Thymus (tissue), 11 donors: Measurements from ENCODE around the gene HNRNPH1. TPM values are rescaled to one million over a fixed set of nuclear protein-coding genes. Genes with fewer than 3 reads are reported as not detected.

ENCODE experiments used
- DNase-seq, 9 donors: peaks; one replicate each; pipeline ENCODE4 v3.0.0-alpha.2; 2013; ENCODE audit warnings: low spot score in 9 of 9, low read depth in 6 of 9, missing footprints in 1 of 9
- H3K27ac ChIP-seq, 2 donors: one replicate each; pipeline ENCODE4 v1.5.1; 2013; ENCODE audit warnings: control low read depth in 1 of 2, low read depth in 1 of 2, low read length in 1 of 2, mild to moderate bottlenecking in 1 of 2, moderate library complexity in 1 of 2
- H3K27me3 ChIP-seq, 2 donors: one replicate each; pipeline ENCODE4 v1.5.1; 2013; ENCODE audit warnings: low read length in 1 of 2; ENCODE audit not compliant: control insufficient read depth in 2 of 2, insufficient read depth in 1 of 2
- H3K36me3 ChIP-seq, 2 donors: one replicate each; pipeline ENCODE4 v1.5.1; 2013; ENCODE audit warnings: low read length in 1 of 2, mild to moderate bottlenecking in 1 of 2, moderate library complexity in 1 of 2; ENCODE audit not compliant: control insufficient read depth in 2 of 2, insufficient read depth in 2 of 2
- H3K4me1 ChIP-seq, 2 donors: one replicate each; pipeline ENCODE4 v1.5.1; 2013; ENCODE audit warnings: low read length in 2 of 2; ENCODE audit not compliant: control insufficient read depth in 2 of 2, insufficient read depth in 2 of 2
- H3K4me3 ChIP-seq, 2 donors: one replicate each; pipeline ENCODE4 v1.5.1; 2013; ENCODE audit warnings: low read length in 2 of 2, control low read depth in 1 of 2, mild to moderate bottlenecking in 1 of 2
- H3K9me3 ChIP-seq, 2 donors: one replicate each; pipeline ENCODE4 v1.5.1; 2013; ENCODE audit warnings: low read length in 1 of 2, mild to moderate bottlenecking in 1 of 2; ENCODE audit not compliant: control insufficient read depth in 2 of 2, insufficient read depth in 1 of 2
- WGBS: extraction: QIAGEN DNeasy Blood & Tissue Kit; methylation state at CpG from one replicate; pipeline ENCODE4 v1.1.7; 2013; 5-methylcytosine and 5-hydroxymethylcytosine counted together
- polyA plus RNA-seq: library from polyadenylated mRNA; stranded (reverse); fragments of 200-250 nt; gene quantifications from one replicate; pipeline ENCODE4 v1.2.3, GENCODE V29; 2013
- total RNA-seq: library from RNA; stranded (reverse); fragments of 120-200 nt; gene quantifications from one replicate; pipeline ENCODE4 v1.2.4, GENCODE V29; 2013
- donor health status: healthy.

The HNRNPH1 gene
- total and polyA plus RNA-seq, 2 donors: 582 to 612 TPM

- Histone ChIP-seq H3K27me3 (no peaks in the 10 kb centered on the region), H3K36me3 (peaks cover 50 to 93% of the 10 kb centered on the region in 2 donors), H3K4me1 (peaks cover 5 to 18% of the 10 kb centered on the region in 2 donors), H3K27ac (no peak overlapping the region), H3K9me3 (no peaks in the 10 kb centered on the region), H3K4me3 (no peak overlapping the region)
- DNase-seq: no peak
- 87% methylated on average over 7 of the region's 7 CpGs for WGBS
Measured at GRCh38 chr5:179617930-179618329, 5.5 kb downstream of the HNRNPH1 start.

GRCh38 chr5:179616002-179616594 lies 7.4 kb downstream of the HNRNPH1 start:
- no peak for DNase-seq
- Histone ChIP-seq H3K36me3 (peaks cover 62 to 94% of the 10 kb centered on the region in 2 donors), H3K27ac (no peak overlapping the region), H3K27me3 (no peaks in the 10 kb centered on the region), H3K4me3 (no peak overlapping the region), H3K9me3 (no peaks in the 10 kb centered on the region), H3K4me1 (peaks cover 5 to 14% of the 10 kb centered on the region in 2 donors)
- 96% methylated on average over 9 of the region's 9 CpGs for WGBS

GRCh38 chr5:179615203-179615602 lies 8.3 kb downstream of the HNRNPH1 start:
- Histone ChIP-seq H3K9me3 (no peaks in the 10 kb centered on the region), H3K4me3 (no peak overlapping the region), H3K36me3 (peaks cover 64 to 94% of the 10 kb centered on the region in 2 donors), H3K4me1 (peaks cover 3 to 20% of the 10 kb centered on the region in 2 donors), H3K27ac (no peak overlapping the region), H3K27me3 (no peaks in the 10 kb centered on the region)
- no peak for DNase-seq
- WGBS: 86% methylated on average over 2 of the region's 2 CpGs

GRCh38 chr5:179614745-179615144 lies 8.7 kb downstream of the HNRNPH1 start:
- Histone ChIP-seq H3K27me3 (no peaks in the 10 kb centered on the region), H3K4me1 (peaks cover 3 to 24% of the 10 kb centered on the region in 2 donors), H3K27ac (no peak overlapping the region), H3K36me3 (peaks cover 68 to 96% of the 10 kb centered on the region in 2 donors), H3K9me3 (no peaks in the 10 kb centered on the region), H3K4me3 (no peak overlapping the region)
- WGBS: 93% methylated on average over 8 of the region's 8 CpGs
- DNase-seq: no peak

- peaks cover 3 to 32% of the 10 kb centered on the region in 2 donors for H3K4me1 ChIP-seq
- no peak overlapping the region for H3K4me3 ChIP-seq
- H3K27me3 ChIP-seq: no peaks in the 10 kb centered on the region
- H3K27ac ChIP-seq: no peak overlapping the region
- 93% methylated on average over 8 of the region's 8 CpGs for WGBS
- DNase-seq: no peak
- H3K36me3 ChIP-seq: peaks cover 76 to 94% of the 10 kb centered on the region in 2 donors
- H3K9me3 ChIP-seq: no peaks in the 10 kb centered on the region
Measured at GRCh38 chr5:179613460-179614071, 9.9 kb downstream of the HNRNPH1 start.

- H3K4me3 ChIP-seq: no peak overlapping the region
- H3K4me1 ChIP-seq: peaks cover 6 to 34% of the 10 kb centered on the region in 2 donors
- no peaks in the 10 kb centered on the region for H3K27me3 ChIP-seq
- H3K36me3 ChIP-seq: peaks cover 76 to 90% of the 10 kb centered on the region in 2 donors
- no peak overlapping the region for H3K27ac ChIP-seq
- H3K9me3 ChIP-seq: no peaks in the 10 kb centered on the region
- 93% methylated on average over 21 of the region's 21 CpGs for WGBS
- no peak for DNase-seq
Measured at GRCh38 chr5:179612577-179613459, 10.7 kb downstream of the HNRNPH1 start.

GRCh38 chr5:179610903-179611265 lies 12.6 kb downstream of the HNRNPH1 start:
- Histone ChIP-seq H3K4me3 (no peak overlapping the region), H3K9me3 (no peaks in the 10 kb centered on the region), H3K36me3 (peaks cover 78 to 90% of the 10 kb centered on the region in 2 donors), H3K27ac (no peak overlapping the region), H3K4me1 (peaks cover 11 to 41% of the 10 kb centered on the region in 2 donors), H3K27me3 (no peaks in the 10 kb centered on the region)
- DNase-seq: no peak

GRCh38 chr5:179610109-179610902 lies 13.2 kb downstream of the HNRNPH1 start:
- no peaks in the 10 kb centered on the region for H3K27me3 ChIP-seq
- H3K4me1 ChIP-seq: peaks cover 11 to 41% of the 10 kb centered on the region in 2 donors
- no peak overlapping the region for H3K4me3 ChIP-seq
- 96% methylated on average over 23 of the region's 23 CpGs for WGBS
- peak overlapping the region; percentile 19 to 57 for H3K27ac ChIP-seq
- peaks cover 82 to 90% of the 10 kb centered on the region in 2 donors for H3K36me3 ChIP-seq
- no peaks in the 10 kb centered on the region for H3K9me3 ChIP-seq
- no peak for DNase-seq
